Fibroblast of villous mesenchyme (primary cell): ENCODE results near the gene CYP46A1. TPM values are rescaled to one million over a fixed set of nuclear protein-coding genes. Genes with fewer than 3 reads are reported as not detected.

Experiments used
- DNase-seq: peaks from one replicate; pipeline ENCODE4 v3.0.0-alpha.2; 2010; ENCODE audit warnings: low read depth
- H3K4me3 ChIP-seq: 2 replicates; pipeline ENCODE4 v1.5.1; 2011; ENCODE audit warnings: low read depth, mild to moderate bottlenecking, low read length
- total RNA-seq: library from RNA; depleted of rRNA; stranded (reverse); fragments of >200 nt; gene quantifications from 2 replicates; pipeline ENCODE4 v1.2.3, GENCODE V29; 2012
- TF ChIP-seq, protein P1 (sequence below): IDR thresholded peaks from 2 replicates; pipeline ENCODE4 v1.5.1; 2012; ENCODE audit warnings: low read depth, mild to moderate bottlenecking, low read length; ENCODE audit not compliant: insufficient read depth

CYP46A1 gene
- total RNA-seq, 1 donor, result under 0.01 TPM

DNA sequence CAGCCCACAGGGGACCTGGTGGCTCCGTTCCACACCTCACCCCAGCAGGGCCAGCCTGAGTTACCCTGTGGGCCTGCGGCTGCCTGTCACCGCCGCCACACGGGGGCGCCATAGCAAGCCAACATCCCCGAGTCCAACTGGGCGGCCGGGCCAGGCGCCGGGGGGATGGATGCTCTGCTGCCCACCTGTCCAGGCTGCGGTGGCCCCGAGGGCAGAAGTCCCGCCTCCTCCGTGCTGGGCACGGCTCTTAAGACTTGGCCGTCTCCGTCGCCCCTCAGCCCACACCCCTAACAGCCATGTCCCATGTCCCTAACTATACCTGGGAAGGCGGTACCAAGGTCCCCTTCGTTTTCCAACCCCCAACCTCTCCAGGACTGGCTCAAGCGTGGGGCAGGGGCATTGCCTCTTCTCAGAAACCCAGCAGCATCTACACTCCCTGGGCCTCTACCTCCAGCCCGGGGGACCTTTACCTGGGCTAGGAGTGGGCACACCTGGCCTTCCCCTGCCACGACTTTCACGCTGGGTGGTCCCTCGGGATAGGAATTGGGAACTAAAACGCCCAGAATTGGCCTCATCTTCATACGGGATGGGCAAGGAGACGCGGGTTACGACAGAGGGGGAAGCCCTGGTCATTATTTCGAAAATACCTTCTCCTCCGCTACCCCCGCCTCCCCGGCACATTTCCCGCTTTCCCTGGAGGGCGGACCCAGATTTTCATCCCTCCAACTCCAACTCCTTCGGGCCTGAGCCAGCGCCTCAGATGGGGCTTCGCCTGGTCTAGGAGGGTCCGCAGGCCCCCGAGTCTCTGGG is 1.1 kb upstream of the CYP46A1 start:
- DNase-seq, result peak; percentile 62
- H3K4me3 ChIP-seq, result peak overlapping the region; percentile 87
- TF ChIP-seq, protein P1, sequence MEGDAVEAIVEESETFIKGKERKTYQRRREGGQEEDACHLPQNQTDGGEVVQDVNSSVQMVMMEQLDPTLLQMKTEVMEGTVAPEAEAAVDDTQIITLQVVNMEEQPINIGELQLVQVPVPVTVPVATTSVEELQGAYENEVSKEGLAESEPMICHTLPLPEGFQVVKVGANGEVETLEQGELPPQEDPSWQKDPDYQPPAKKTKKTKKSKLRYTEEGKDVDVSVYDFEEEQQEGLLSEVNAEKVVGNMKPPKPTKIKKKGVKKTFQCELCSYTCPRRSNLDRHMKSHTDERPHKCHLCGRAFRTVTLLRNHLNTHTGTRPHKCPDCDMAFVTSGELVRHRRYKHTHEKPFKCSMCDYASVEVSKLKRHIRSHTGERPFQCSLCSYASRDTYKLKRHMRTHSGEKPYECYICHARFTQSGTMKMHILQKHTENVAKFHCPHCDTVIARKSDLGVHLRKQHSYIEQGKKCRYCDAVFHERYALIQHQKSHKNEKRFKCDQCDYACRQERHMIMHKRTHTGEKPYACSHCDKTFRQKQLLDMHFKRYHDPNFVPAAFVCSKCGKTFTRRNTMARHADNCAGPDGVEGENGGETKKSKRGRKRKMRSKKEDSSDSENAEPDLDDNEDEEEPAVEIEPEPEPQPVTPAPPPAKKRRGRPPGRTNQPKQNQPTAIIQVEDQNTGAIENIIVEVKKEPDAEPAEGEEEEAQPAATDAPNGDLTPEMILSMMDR, result peak; percentile 91

DNA sequence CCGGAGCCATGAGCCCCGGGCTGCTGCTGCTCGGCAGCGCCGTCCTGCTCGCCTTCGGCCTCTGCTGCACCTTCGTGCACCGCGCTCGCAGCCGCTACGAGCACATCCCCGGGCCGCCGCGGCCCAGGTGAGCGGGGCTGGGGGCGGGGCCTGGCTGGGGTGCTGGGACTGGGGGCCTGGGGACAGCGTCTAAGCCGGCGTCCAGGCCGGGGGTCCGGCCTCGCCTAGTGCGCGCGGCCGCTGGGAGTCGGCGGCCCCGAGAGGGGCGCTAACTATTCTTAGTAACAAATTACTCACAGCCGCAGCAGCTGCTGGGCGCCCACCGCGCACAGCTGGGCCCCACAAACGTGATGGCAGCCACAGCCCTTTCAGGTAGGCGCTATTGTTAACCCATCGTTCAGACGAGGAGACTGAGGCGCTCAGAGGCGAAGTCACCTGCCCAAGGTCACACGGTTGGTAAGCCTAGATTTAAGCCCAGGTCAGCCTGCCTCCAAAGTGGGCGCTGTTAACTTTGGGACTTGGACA is 374 bp downstream of the CYP46A1 start:
- no peak for DNase-seq
- TF ChIP-seq, protein P1, result no peak

DNA sequence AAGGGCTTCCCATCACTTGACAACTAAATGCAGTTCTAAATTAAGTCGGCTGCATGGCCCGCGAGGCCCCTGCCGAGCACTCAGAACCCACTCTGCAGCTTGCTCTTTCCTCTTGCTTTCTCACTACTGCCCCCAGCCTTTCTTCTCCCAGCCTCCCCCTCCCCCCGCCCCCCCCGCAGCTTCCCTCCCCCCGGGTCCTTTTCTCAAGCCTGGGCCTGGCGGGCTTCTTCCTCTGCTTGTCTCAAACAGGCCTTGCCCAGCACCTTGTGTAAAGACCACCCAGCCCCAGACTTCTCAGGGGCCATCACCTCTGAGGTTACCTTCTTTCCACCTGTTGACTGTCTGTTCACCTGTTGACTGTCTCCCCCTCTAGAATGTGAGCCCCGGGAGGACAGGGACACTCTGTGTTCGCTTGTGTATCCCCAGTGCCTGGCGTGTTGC is 1.1 kb downstream of the CYP46A1 start:
- TF ChIP-seq, protein P1, result no peak
- H3K4me3 ChIP-seq, result no peak overlapping the region
- no peak for DNase-seq

More for the DNA sequence above, 374 bp downstream of the CYP46A1 start:
- H3K4me3 ChIP-seq, result peak overlapping the region; percentile 49

DNA sequence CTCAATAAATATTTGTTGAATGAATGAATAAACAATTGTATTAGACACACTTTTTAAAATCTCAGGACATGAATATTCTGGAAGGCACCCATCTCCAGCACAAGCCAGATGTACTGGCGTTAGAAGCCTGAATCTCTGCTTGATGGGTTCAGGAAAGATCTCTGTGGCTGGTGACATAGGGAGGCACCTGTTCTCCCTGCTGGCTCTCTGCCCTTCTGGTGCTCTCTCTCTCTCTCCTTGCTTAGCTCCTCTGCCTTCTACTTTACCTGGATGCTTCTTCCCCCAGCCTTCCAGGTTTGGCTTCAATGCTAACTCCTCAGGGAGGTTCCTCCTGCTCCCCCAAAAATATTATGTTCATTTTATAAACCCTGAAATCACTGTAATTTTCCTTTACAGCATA is 1.5 kb downstream of the CYP46A1 start:
- no peak for DNase-seq
- TF ChIP-seq, protein P1, result no peak
- H3K4me3 ChIP-seq, result no peak overlapping the region

DNA sequence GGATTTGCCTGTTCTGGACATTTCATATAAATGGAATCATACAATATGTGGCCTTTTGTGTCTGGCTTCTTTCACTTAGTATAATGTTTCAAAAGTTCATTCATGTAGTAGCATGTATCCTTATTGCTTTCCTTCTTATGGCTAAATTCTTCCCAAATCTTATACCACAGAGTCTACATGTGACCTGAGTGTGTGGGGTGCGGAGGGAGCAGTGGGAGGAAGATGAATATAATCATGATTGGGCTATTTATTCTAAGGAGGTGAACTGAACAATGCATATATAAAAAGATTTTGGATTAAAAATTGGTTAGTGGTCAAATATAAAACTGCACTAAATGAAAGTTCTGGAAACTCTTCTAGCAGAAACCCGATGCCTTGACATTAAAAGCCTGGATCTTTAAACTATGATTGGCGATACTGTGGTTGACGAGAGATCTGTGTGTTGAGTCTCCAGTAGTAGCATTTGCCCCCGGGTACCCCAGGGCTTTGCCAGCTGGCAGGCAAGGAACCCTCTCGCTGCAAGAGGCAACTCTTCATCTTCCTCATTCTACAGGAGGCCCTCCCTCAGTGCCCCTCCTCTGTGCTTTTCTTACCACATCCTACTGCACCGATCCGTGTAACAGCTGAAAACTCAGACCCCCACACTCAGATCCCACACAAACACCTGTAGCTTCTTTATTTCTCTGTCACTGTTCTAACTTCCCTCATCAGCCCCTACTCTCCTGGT is 2.6 kb downstream of the CYP46A1 start:
- DNase-seq, result no peak
- TF ChIP-seq, protein P1, result no peak
- H3K4me3 ChIP-seq, result no peak overlapping the region

DNA sequence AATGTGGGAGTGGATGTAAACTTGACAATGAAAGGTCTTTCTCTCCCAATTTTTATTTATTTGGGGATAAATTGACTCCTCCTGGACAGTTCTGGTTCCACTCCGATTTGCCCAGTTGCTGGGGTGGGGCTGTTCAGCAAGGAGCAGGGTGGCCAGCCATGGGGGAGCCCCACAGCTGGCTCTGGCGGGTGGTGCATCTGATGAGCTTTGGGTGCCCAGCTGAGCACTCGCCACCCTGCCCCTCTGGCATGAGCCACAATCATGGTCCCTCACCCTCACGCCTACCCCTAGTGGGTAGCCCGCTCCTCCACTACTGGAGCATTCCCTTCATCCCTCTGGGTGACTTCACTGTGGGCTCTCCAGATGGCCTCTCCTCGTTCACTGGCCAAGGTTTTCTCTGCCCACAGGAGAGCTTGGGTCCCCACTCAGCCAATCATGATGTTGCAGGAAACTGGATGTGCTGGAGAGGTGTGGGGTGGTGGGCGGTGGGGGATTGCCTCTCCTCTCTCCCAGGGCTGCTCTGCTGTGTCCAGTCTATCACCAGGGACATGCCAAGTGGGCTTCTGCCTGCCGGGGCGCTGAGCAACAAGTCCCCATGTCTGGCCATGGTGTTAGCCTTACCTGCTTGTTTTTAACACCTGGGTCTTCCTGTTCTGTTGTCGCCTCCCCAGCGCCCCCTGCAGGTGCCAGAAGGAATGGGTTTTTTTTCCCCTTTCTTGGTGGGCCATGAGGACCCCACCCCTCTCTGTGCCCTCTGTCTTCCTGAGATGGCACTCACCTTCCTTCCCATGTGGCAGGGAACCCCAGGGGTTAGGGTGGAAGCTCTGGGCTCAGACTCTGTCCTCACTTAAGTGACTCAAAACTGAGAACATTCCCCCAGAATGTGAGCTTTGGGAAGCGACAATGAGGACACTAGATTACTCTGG is 3.4 kb downstream of the CYP46A1 start:
- no peak for DNase-seq
- TF ChIP-seq, protein P1, result peak; percentile 66
- no peak overlapping the region for H3K4me3 ChIP-seq
